ENCODE measurements around the gene SRPK1.

DNA sequence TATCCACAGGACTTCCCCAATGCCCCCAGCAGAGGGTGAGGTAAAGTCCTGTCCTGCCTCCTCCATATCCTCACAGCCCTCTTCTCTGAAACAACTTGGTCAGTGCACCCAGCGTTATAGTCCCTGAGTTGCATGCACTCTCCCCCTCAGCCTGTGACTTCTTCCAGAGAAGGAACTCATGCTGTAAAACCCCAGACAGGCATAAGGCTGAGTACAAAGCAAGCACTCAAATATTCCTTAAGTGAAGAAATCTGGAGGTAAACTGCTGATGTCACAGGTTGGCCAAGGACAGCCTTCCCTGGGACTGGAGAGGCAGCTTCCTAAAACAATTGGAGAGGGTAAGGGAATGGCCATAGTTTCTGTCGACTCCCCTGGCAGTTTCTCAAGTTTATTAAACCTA lies 12.9 kb upstream of the SRPK1 start:
- TF ChIP-seq ATF1 (CRISPR knock-in tag; IDR thresholded peaks at IDR 0.05) (no peak), ZBTB2 (CRISPR knock-in tag; IDR thresholded peaks at IDR 0.05; ENCODE audit: low read depth) (no peak), SMC3 (IDR thresholded peaks at IDR 0.05; ENCODE audit: low read length) (no peak), CBX5 (CRISPR knock-in tag; IDR thresholded peaks at IDR 0.05; ENCODE audit: borderline replicate concordance) (no peak), TCF7 (IDR thresholded peaks at IDR 0.05; ENCODE audit: low read depth) (no peak), POLR2A (IDR thresholded peaks at IDR 0.05; ENCODE audit: insufficient read depth in 1 of 2, low read depth in 2 of 2, low read length in 2 of 2) (no peak), HDAC6 (IDR thresholded peaks at IDR 0.05; ENCODE audit: low read depth, low read length) (no peak)
- TF ChIP-seq, protein P1, sequence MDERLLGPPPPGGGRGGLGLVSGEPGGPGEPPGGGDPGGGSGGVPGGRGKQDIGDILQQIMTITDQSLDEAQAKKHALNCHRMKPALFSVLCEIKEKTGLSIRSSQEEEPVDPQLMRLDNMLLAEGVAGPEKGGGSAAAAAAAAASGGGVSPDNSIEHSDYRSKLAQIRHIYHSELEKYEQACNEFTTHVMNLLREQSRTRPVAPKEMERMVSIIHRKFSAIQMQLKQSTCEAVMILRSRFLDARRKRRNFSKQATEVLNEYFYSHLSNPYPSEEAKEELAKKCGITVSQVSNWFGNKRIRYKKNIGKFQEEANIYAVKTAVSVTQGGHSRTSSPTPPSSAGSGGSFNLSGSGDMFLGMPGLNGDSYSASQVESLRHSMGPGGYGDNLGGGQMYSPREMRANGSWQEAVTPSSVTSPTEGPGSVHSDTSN (CRISPR knock-in tag; IDR thresholded peaks at IDR 0.05) = no peak
- TF ChIP-seq, protein P2, sequence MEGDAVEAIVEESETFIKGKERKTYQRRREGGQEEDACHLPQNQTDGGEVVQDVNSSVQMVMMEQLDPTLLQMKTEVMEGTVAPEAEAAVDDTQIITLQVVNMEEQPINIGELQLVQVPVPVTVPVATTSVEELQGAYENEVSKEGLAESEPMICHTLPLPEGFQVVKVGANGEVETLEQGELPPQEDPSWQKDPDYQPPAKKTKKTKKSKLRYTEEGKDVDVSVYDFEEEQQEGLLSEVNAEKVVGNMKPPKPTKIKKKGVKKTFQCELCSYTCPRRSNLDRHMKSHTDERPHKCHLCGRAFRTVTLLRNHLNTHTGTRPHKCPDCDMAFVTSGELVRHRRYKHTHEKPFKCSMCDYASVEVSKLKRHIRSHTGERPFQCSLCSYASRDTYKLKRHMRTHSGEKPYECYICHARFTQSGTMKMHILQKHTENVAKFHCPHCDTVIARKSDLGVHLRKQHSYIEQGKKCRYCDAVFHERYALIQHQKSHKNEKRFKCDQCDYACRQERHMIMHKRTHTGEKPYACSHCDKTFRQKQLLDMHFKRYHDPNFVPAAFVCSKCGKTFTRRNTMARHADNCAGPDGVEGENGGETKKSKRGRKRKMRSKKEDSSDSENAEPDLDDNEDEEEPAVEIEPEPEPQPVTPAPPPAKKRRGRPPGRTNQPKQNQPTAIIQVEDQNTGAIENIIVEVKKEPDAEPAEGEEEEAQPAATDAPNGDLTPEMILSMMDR (CRISPR knock-in tag; IDR thresholded peaks at IDR 0.05) = no peak
- TF ChIP-seq, protein P3, sequence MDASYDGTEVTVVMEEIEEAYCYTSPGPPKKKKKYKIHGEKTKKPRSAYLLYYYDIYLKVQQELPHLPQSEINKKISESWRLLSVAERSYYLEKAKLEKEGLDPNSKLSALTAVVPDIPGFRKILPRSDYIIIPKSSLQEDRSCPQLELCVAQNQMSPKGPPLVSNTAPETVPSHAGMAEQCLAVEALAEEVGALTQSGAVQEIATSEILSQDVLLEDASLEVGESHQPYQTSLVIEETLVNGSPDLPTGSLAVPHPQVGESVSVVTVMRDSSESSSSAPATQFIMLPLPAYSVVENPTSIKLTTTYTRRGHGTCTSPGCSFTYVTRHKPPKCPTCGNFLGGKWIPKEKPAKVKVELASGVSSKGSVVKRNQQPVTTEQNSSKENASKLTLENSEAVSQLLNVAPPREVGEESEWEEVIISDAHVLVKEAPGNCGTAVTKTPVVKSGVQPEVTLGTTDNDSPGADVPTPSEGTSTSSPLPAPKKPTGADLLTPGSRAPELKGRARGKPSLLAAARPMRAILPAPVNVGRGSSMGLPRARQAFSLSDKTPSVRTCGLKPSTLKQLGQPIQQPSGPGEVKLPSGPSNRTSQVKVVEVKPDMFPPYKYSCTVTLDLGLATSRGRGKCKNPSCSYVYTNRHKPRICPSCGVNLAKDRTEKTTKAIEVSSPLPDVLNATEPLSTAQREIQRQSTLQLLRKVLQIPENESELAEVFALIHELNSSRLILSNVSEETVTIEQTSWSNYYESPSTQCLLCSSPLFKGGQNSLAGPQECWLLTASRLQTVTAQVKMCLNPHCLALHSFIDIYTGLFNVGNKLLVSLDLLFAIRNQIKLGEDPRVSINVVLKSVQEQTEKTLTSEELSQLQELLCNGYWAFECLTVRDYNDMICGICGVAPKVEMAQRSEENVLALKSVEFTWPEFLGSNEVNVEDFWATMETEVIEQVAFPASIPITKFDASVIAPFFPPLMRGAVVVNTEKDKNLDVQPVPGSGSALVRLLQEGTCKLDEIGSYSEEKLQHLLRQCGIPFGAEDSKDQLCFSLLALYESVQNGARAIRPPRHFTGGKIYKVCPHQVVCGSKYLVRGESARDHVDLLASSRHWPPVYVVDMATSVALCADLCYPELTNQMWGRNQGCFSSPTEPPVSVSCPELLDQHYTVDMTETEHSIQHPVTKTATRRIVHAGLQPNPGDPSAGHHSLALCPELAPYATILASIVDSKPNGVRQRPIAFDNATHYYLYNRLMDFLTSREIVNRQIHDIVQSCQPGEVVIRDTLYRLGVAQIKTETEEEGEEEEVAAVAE (CRISPR knock-in tag; IDR thresholded peaks at IDR 0.05; ENCODE audit: borderline replicate concordance) = no peak

All from HepG2 (cell line).